Ovary (tissue), 3 donors: ENCODE results near the gene DGKE.

Experiments used
- EP300 ChIP-seq: sonication (generic); formaldehyde crosslinking; IDR thresholded peaks from one replicate; pipeline ENCODE4 v1.6.1; 2017; ENCODE audit warnings: antibody characterized with exemption
- TF ChIP-seq, protein P1 (sequence below), 3 donors: fragments of 450-650 bp in 2 of 3; fragments of 200-600 bp in 1 of 3; IDR thresholded peaks; one replicate each; pipeline versions ENCODE4 v1.5.1 to v1.8.0; 2016 to 2022; ENCODE audit warnings: antibody characterized with exemption in 3 of 3, mild to moderate bottlenecking in 1 of 3
- donor health status: DM: no; HTN: no; CAD: no.

DNA sequence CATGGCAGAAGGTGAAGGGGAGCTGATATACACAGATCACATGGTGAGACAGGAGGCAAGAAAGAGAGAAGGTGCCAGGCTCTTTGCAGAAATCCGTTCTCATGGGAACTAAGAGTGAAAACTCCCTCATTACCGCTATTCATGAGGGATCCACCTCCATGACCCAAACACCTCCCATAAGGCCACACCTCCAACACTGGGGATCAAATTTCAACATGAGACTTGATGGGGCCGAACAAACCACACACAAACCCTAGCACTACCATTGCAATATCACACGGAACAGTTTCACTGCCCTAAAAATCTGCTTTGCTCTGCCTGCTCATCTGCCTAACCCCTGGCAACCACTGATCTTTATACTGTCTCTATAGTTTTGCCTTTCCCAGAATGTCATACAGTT lies 35.0 kb upstream of the DGKE start:
- TF ChIP-seq EP300 = no peak
- TF ChIP-seq, protein P1, sequence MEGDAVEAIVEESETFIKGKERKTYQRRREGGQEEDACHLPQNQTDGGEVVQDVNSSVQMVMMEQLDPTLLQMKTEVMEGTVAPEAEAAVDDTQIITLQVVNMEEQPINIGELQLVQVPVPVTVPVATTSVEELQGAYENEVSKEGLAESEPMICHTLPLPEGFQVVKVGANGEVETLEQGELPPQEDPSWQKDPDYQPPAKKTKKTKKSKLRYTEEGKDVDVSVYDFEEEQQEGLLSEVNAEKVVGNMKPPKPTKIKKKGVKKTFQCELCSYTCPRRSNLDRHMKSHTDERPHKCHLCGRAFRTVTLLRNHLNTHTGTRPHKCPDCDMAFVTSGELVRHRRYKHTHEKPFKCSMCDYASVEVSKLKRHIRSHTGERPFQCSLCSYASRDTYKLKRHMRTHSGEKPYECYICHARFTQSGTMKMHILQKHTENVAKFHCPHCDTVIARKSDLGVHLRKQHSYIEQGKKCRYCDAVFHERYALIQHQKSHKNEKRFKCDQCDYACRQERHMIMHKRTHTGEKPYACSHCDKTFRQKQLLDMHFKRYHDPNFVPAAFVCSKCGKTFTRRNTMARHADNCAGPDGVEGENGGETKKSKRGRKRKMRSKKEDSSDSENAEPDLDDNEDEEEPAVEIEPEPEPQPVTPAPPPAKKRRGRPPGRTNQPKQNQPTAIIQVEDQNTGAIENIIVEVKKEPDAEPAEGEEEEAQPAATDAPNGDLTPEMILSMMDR (IDR thresholded peaks at IDR 0.05) = no peak
